Measurements from ENCODE around the gene DEK.
"Not testable (repeated sequence)": the region's sequence is repeated elsewhere in the genome, so short reads cannot be mapped to it uniquely, and the experiment has no call there.

Gene DEK

DNA sequence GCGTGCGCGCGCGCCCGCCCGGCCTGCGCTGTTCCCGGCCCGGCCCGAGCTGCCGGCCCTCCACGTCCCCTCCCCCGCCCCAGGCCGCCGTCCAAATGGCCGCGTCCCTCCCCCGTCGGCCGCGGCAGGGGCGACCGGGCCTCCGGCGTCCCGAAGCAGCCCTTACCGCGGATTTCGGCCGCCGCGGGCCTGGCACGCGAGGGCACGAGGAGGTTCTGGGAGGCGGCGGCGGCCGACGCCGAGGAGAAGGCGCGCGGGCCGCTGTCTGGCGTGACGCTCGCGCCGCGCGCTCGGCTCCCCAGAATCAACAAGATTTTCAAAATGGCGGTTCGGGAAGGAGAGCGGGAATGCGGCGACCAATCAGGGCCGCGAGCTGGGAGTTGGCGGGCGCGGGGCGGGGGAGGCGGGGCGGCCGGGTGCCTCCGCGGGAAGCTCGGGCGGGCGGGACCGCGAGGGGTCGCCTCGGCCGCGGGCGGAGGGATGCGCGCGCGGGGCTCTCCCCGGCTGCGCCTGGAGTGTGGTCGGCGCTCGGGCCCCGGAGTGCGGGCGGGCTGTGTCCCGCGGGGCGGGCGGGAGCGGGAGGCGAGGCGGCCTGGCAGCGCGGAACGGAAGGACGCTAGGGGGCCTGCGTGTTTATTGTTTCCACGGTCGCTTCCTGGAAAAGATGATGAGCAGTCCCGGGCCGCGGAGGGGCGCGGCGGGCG is at the start of gene DEK:
Gene DEK (minus strand): TSS at position 312 of the 704 bp plus-strand sequence. CDS start 543 bp downstream, outside the sequence.
- peak; percentile 87 for DNase-seq

DNA sequence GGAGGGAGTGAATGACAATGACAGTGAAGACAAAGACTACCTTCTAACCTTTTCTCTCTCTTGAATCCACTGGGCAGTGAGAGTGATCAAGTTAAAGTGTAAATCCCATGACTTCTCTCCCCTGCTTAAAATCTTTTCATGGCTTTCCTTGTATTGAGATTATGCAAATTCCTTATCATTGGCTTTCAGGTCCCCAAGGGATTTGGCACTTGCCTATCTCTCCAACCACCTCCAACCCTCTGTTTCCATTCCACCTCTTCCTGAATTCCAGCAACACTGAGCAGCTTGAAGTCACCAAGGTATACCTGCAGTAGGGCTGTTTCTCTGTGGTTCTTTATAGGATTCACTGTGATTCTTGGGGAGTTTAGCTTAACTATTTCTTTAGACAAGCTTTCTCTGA is 48.0 kb upstream of the DEK start:
- DNase-seq = no peak

- not testable (repeated sequence) for DNase-seq
Measured at GRCh38 chr6:18310010-18310409, 45.7 kb upstream of the DEK start.

- DNase-seq = no peak
Measured at GRCh38 chr6:18309046-18309445, 44.7 kb upstream of the DEK start.

DNA sequence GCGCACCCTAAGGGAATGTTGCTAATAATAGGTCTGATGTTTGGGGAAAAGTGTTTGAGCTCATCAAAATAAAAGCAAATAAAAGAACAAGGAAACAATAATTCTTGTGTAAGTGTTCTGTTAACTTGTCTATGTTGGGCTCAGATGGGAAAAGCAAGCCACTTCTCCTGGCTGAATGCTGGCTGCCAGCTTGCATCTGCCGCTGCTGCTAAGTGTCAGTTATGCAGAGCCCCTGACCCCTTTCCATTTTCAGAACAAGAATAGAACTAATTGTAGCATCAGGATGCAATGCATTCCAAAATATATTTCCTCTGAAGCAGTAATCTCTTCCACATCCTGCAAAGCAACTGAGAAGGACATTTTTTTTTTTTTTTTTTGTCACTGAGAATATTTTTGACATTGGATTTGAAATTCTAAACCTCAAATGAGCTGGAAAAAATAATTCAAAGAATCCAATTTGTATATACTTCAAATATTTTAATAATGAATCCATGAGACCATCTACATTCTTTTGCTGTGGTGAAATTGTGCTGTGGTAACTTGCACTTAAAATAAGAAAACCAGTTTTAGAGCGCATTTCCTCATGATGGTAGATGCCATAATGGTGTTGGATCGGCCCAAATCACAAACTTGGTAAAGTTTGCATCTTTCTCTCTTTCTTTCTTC is 43.9 kb upstream of the DEK start:
- DNase-seq = no peak

DNA sequence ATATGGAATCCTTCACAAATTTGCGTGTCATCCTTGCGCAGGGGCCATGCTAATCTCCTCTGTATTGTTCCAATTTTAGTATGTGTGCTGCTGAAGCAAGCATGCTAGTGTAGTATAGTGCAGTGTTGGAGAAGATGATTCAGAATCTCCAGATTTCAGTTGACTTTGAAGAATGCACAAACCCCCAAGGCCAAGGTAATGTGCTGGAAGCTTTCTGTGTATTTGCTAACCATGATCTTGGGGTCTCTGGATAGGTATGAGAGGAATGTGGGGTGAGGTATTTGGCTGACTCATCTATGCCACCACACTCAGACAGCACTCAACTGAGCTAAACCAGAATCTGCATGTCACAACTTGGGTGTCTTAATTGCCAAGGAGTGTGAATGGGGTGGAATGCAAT is 42.6 kb upstream of the DEK start:
- no peak for DNase-seq

DNA sequence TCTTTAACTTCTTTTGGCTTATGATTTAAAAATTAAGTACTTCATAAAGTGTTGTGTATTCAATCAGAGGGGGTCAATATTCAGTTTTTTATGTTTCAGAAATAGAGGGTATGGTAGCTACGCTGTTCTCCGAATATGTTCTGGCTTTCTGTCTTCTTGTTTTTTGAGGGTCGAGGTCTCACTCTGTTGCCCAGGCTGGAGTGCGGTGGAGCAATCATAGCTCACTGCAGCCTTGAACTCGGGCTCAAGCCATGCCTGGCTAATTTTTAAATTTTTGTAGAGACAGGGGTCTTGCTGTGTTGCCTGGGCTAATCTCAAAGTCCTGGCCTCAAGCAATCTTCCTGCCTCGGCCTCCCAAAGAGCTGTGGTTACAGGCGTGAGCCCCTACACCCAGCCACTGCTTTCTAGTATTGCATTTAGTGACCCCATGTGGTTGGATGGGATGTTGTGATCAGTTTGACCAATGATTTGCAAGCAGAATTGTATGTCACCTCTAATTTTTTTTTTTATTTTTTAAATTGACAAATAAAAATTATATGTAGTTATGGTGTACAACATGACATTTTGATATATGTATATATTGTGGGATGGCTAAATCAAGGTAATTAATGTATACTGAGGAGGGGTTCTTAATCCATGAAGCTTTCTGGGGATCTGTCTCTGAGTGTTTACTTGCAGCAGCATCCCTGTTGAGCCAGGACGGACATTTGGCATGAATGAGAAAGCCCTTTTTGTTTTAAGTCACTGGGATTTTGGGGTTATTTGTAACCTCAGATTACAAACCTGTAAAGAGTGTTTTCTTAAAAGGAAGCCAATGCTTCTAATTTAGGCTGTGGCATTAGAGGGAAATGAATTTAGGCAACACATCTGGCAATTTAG is 38.5 kb upstream of the DEK start:
- no peak for DNase-seq

DNA sequence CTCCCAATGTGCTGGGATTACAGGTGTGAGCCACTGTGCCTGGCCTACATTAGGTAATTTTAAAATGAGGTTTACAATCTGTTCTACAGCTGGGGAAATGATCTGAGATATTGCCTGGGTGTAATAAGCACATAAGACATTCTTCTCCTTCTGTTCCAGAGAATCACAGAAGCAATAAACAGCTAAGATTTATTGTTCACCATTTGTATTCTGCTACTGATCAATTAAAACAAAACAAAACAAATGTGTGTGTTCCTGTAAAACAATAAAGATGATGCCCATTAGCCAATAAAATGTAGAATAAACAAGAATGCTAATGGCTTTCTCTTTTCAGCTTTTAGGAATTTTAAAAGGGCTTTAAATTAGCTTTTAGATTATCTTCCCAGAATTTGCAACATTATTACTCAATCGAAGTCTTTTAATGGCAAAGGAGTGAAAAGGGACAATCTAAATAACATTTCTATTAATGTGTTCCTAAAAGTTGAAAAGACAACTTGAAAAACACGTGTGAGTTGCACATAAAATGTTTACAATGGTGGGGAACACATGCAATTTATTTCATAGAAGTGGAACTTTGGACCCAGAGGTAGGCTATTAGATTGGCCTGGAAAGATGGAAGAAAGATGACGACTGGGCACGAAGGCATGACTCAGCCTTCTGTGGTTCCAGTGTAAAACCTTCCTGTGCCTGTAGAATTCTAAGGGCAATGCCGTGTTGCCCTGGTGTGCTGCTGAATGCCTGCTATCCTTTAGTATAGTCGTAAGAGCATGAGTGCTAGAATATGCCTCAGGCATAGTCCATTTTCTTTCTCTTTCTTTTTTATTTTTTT is 29.0 kb upstream of the DEK start:
- no peak for DNase-seq

DNA sequence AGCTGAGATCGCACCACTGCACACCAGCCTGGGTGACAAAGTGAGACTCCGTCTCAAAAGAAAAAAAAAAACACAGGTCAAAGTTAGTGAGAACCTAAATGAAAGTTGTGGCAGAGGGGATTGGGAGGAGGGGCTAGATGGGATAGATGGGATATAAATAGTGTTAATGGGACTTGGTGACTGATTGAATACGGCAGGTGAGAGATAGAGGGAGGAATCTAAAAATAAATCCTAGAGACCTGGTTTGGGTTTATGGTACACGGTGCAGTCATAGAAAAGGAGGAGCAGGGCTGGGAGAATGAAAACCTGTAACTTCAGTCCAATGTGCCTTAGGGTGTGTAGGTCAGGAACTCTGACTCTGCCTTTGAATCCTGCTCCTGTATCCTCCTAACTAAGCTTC is 25.0 kb upstream of the DEK start:
- no peak for DNase-seq

DNA sequence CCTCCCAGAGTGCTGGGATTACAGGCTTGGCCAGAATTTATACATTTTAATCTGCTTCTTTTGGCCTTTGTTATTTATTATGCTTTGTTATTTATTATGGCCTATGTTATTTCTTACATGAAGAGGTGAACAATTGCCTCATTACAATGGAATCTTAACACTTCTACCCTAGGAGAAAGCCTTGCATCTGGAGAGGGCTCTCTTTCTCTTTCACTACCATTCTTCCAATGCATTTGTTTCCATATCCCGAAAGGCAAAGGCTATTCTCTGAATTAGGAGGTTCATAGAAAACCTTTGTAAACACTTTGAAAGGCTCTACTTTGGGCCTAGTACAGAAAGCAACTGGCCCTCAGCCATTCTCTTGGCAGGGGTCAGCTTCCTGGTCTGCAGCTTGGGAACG is 19.9 kb upstream of the DEK start:
- DNase-seq = no peak

DNA sequence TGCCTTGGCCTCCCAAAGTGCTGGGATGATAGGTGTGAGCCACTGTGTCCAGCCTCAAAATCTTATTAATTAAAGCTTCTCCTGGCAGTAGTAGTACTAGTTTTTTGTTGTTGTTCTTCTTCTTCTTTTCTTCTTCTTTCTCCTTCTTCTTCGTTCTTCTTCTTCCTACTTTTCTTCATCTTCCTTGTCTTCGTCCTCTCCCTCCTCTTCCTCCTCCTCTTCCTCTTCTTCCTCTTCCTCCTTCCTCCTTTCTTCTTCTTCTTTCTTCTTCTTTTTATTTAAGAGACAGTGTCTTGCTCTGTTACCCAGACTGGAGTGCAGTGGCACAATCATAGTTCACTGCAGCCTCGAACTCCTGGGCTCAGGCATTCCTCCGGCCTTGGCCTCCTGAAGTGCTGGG is 17.2 kb upstream of the DEK start:
- no peak for DNase-seq

DNA sequence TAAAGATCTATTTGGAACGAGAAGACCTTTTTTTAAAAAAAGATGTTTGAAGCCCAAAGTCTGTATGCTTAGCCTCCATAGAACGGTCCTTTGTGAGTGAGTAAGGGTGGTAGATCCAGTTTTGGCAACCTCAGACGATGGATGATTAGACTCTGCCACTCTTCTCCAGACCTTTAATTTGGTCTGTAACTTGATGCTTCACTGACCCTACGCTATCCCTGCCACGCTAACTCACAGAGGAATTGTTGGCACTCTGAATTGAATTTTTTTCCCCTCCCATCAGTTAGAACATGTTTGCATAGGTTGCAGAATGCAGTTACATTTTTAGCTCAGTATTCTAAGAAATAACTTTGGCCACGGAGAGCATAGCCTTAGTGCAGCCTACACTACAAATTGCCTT is 15.8 kb upstream of the DEK start:
- no peak for DNase-seq

GRCh38 chr6:18279422-18279821 is 15.1 kb upstream of the DEK start:
- no peak for DNase-seq

GRCh38 chr6:18277237-18278006 is 13.1 kb upstream of the DEK start:
- no peak for DNase-seq

GRCh38 chr6:18276610-18277236 is 12.4 kb upstream of the DEK start:
- no peak for DNase-seq

DNA sequence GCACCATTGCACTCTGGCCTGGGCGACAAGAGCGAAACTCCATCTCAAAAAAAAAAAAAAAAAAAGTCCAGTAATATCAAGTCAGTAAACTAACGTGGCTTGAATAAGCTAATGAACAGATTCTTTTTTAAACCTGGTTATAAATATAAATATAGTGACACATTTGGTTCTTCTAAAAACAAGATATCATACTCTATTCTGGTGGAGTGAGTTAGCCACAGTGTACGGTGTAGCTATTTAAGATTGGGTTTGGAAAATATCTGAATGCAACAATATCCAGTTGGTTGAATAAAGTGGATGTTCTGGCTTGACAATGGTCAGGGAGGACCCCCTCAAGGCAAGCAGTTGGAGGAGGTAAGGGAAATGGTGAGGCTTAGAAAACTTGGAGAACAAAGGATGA is 5.9 kb upstream of the DEK start:
- DNase-seq = no peak

GRCh38 chr6:18269717-18270116 is 5.4 kb upstream of the DEK start:
- no peak for DNase-seq

DNA sequence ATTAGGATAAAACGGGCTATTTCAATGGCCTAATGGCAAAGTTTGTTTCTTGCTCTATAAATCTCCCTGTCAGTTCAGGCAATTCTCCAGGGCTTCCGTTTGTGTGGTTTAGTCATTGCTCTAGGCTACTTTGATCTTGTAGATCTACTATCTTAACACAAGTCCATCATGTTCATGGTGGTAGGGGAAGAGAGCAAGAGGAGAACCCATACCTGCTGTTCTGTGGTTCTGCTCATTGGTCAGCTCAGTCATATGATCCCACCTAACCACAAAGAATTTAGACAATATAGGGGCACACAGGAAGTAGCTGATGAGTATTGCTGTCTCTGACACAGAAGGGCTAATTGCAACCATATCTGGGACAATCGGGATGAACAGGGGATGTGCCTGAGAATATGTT is 4.9 kb upstream of the DEK start:
- peak; percentile 56 for DNase-seq

GRCh38 chr6:18268066-18268465 is 3.7 kb upstream of the DEK start:
- no peak for DNase-seq

DNA sequence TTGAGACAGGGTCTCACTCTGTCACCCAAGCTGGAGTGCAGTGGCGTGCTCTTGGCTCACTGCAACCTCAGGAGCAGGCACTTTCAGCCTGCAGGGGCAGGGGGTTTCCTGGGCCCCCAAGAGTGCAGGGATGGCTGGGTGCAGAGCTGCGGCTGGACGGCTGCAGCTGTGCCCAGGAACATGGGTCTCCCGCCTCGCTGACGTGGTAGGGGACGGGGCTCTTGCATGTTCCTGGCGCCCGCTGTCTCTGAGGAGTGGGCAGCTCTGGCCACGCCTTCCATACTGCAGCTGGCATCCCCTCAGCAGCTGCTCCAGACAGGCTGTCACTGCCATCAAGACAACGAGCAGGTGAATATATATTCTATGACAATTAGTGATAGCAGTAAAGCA is 2.2 kb upstream of the DEK start:
- no peak for DNase-seq

GRCh38 chr6:18265787-18266522 is 1.6 kb upstream of the DEK start:
- no peak for DNase-seq

Data from hematopoietic multipotent progenitor cell treated with erythropoietin and hydrocortisone succinate and interleukin-3 and kit ligand, for 8 days (in vitro differentiated cells).